ENCODE results near the gene NR1H4.
"Not testable (repeated sequence)": the region's sequence is repeated elsewhere in the genome, so short reads cannot be mapped to it uniquely, and the experiment has no call there.

NR1H4 gene

GRCh38 chr12:100508751-100509150 lies 35.1 kb downstream of the NR1H4 start:
- no peak for DNase-seq (ENCODE audit: low read depth in 4 of 4, low spot score in 1 of 4)

- DNase-seq (ENCODE audit: low read depth in 4 of 4, low spot score in 1 of 4) = no peak
These were observed 39.0 kb downstream of the NR1H4 start for GRCh38 chr12:100512692-100513091.

- DNase-seq (ENCODE audit: low read depth in 4 of 4, low spot score in 1 of 4) = no peak
These were observed 42.3 kb downstream of the NR1H4 start for GRCh38 chr12:100515968-100516367.

- DNase-seq (ENCODE audit: low read depth in 4 of 4, low spot score in 1 of 4) = no peak
These were observed 44.7 kb downstream of the NR1H4 start for GRCh38 chr12:100518376-100518775.

GRCh38 chr12:100520048-100520769 lies 46.5 kb downstream of the NR1H4 start:
- DNase-seq (ENCODE audit: low read depth in 4 of 4, low spot score in 1 of 4) = no peak

- DNase-seq (ENCODE audit: low read depth in 4 of 4, low spot score in 1 of 4) = no peak
These were observed 48.3 kb downstream of the NR1H4 start for GRCh38 chr12:100521958-100522357.

GRCh38 chr12:100528034-100528433 lies 54.4 kb downstream of the NR1H4 start:
- no peak for DNase-seq (ENCODE audit: low read depth in 4 of 4, low spot score in 1 of 4)

GRCh38 chr12:100528471-100529127 lies 54.9 kb downstream of the NR1H4 start:
- no peak for DNase-seq (ENCODE audit: low read depth in 4 of 4, low spot score in 1 of 4)

- DNase-seq (ENCODE audit: low read depth in 4 of 4, low spot score in 1 of 4) = no peak
These were observed 56.2 kb downstream of the NR1H4 start for GRCh38 chr12:100529756-100530350.

- DNase-seq (ENCODE audit: low read depth in 4 of 4, low spot score in 1 of 4) = no peak
These were observed 59.7 kb downstream of the NR1H4 start for GRCh38 chr12:100533376-100533775.

- no peak for DNase-seq (ENCODE audit: low read depth in 4 of 4, low spot score in 1 of 4)
These were observed 61.1 kb downstream of the NR1H4 start for GRCh38 chr12:100534625-100535227.

- no peak for DNase-seq (ENCODE audit: low read depth in 4 of 4, low spot score in 1 of 4)
These were observed 65.5 kb downstream of the NR1H4 start for GRCh38 chr12:100539202-100539601.

- no peak for DNase-seq (ENCODE audit: low read depth in 4 of 4, low spot score in 1 of 4)
These were observed 70.5 kb downstream of the NR1H4 start for GRCh38 chr12:100544165-100544564.

- no peak for DNase-seq (ENCODE audit: low read depth in 4 of 4, low spot score in 1 of 4)
These were observed 71.4 kb downstream of the NR1H4 start for GRCh38 chr12:100545092-100545491.

- no peak for DNase-seq (ENCODE audit: low read depth in 4 of 4, low spot score in 1 of 4)
These were observed 80.3 kb downstream of the NR1H4 start for GRCh38 chr12:100553936-100554335.

GRCh38 chr12:100554608-100555077 lies 81.0 kb downstream of the NR1H4 start:
- DNase-seq (ENCODE audit: low read depth in 4 of 4, low spot score in 1 of 4) = no peak

GRCh38 chr12:100555722-100556121 lies 82.1 kb downstream of the NR1H4 start:
- no peak for DNase-seq (ENCODE audit: low read depth in 4 of 4, low spot score in 1 of 4)

GRCh38 chr12:100557357-100557756 lies 83.7 kb downstream of the NR1H4 start:
- no peak for DNase-seq (ENCODE audit: low read depth in 4 of 4, low spot score in 1 of 4)

GRCh38 chr12:100559261-100559660 lies 85.6 kb downstream of the NR1H4 start:
- DNase-seq (ENCODE audit: low read depth in 4 of 4, low spot score in 1 of 4) = not testable (repeated sequence)

GRCh38 chr12:100564090-100564489 lies 90.4 kb downstream of the NR1H4 start:
- no peak for DNase-seq (ENCODE audit: low read depth in 4 of 4, low spot score in 1 of 4)

- no peak for DNase-seq (ENCODE audit: low read depth in 4 of 4, low spot score in 1 of 4)
These were observed 91.3 kb downstream of the NR1H4 start for GRCh38 chr12:100564905-100565467.

All from stimulated activated CD4-positive, alpha-beta T cell treated with anti-CD3 and anti-CD28 coated beads, Interleukin-1b, Interleukin-23, amount 100 ng/mL, for 24 hours (primary cell).